HFF-Myc (cell line): ENCODE measurements around the gene PET100.
"Not testable (repeated sequence)": the region's sequence is repeated elsewhere in the genome, so short reads cannot be mapped to it uniquely, and the experiment has no call there.

ENCODE experiments used
- DNase-seq: peaks from one replicate; pipeline ENCODE4 v3.0.0-alpha.2; 2011; ENCODE audit warnings: low read depth; ENCODE audit errors: extremely low read depth
- H3K4me3 ChIP-seq: replicated peaks from 2 replicates; pipeline ENCODE4 v1.5.1; 2011; ENCODE audit warnings: low read depth, mild to moderate bottlenecking, control low read depth, low read length
- TF ChIP-seq, protein P1 (sequence below): IDR thresholded peaks from 2 replicates; pipeline ENCODE4 v1.5.1; 2012; ENCODE audit warnings: mild to moderate bottlenecking, low read depth, low read length, control low read depth; ENCODE audit errors: missing control alignments

The PET100 gene

GRCh38 chr19:7640803-7641202, 11.2 kb downstream of the PET100 start:
- no peak overlapping the region for H3K4me3 ChIP-seq
- DNase-seq = no peak
- TF ChIP-seq, protein P1, sequence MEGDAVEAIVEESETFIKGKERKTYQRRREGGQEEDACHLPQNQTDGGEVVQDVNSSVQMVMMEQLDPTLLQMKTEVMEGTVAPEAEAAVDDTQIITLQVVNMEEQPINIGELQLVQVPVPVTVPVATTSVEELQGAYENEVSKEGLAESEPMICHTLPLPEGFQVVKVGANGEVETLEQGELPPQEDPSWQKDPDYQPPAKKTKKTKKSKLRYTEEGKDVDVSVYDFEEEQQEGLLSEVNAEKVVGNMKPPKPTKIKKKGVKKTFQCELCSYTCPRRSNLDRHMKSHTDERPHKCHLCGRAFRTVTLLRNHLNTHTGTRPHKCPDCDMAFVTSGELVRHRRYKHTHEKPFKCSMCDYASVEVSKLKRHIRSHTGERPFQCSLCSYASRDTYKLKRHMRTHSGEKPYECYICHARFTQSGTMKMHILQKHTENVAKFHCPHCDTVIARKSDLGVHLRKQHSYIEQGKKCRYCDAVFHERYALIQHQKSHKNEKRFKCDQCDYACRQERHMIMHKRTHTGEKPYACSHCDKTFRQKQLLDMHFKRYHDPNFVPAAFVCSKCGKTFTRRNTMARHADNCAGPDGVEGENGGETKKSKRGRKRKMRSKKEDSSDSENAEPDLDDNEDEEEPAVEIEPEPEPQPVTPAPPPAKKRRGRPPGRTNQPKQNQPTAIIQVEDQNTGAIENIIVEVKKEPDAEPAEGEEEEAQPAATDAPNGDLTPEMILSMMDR = no peak

- no peak for DNase-seq
- TF ChIP-seq, protein P1 = peak; percentile 8
- H3K4me3 ChIP-seq = no peak overlapping the region
These were observed 12.0 kb downstream of the PET100 start for GRCh38 chr19:7641290-7642276.

- no peak for DNase-seq
- H3K4me3 ChIP-seq = no peak overlapping the region
- TF ChIP-seq, protein P1 = no peak
These were observed 12.9 kb downstream of the PET100 start for GRCh38 chr19:7642295-7643030.

GRCh38 chr19:7643031-7643415, 13.4 kb downstream of the PET100 start:
- no peak for DNase-seq
- TF ChIP-seq, protein P1 = no peak
- H3K4me3 ChIP-seq = no peak overlapping the region

DNA sequence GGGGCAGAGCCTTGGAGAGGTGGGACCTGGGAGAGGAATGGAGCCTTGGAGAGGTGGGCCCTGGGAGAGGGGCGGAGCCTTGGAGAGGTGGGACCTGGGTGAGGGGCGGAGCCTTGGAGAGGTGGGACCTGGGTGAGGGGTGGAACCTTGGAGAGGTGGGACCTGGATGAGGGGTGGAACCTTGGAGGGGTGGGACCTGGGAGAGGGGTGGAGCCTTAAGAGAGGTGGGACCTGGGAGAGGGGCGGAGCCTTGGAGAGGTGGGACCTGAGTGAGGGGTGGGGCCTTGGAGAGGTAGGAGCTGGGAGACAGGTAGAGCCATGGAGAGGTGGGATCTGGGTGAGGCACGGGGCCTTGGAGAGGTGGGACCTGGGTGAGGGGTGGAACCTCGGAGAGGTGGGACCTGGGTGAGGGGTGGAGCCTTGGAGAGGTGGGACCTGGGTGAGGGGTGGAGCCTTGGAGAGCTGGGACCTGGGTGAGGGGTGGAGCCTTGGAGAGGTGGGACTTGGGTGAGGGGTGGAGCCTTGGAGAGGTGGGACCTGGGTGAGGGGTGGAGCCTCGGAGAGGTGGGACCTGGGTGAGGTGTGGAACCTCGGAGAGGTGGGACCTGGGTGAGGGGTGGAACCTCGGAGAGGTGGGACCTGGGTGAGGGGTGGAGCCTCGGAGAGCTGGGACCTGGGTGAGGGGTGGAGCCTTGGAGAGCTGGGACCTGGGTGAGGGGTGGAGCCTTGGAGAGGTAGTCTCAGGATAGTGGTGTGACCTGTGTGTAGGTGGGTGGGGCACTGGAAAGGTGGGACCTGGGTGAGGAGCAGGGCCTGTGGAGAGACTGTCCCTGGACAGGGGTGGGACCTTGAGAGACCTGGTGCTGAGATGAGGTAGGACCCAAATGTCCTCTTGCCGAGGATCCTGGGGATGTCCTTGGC, 14.3 kb downstream of the PET100 start:
- DNase-seq, H3K4me3 ChIP-seq: not testable (repeated sequence)

- no peak for DNase-seq
- no peak overlapping the region for H3K4me3 ChIP-seq
- TF ChIP-seq, protein P1 = no peak
These were observed 14.9 kb downstream of the PET100 start for GRCh38 chr19:7644550-7644877.
